SJSA1 (cell line): ENCODE data around the gene NNT. TPM values are rescaled to one million over a fixed set of nuclear protein-coding genes. Genes with fewer than 3 reads are reported as not detected.
"Not testable (repeated sequence)": the region's sequence is repeated elsewhere in the genome, so short reads cannot be mapped to it uniquely, and the experiment has no call there.

Source experiments
- DNase-seq, 2 experiments: peaks; one replicate each; pipeline ENCODE4 v3.0.0-alpha.2; 2015 to 2020; ENCODE audit warnings: low spot score in 2 of 2, low read depth in 1 of 2
- H3K27ac ChIP-seq: fragments of 250-450 bp; sonication (Bioruptor Pico); 2 replicates; pipeline ENCODE4 v1.5.1; 2020; ENCODE audit warnings: mild to moderate bottlenecking, moderate library complexity
- H3K27me3 ChIP-seq: fragments of 250-450 bp; sonication (Bioruptor Pico); replicated peaks from 2 replicates; pipeline ENCODE4 v1.5.1; 2020; ENCODE audit warnings: mild to moderate bottlenecking, moderate library complexity
- H3K36me3 ChIP-seq: fragments of 250-450 bp; sonication (Bioruptor Pico); 2 replicates; pipeline ENCODE4 v1.5.1; 2020; ENCODE audit warnings: mild to moderate bottlenecking
- H3K4me1 ChIP-seq: fragments of 250-450 bp; sonication (Bioruptor Pico); replicated peaks from 2 replicates; pipeline ENCODE4 v1.6.1; 2021; ENCODE audit warnings: mild to moderate bottlenecking
- H3K4me3 ChIP-seq: fragments of 250-450 bp; sonication (Bioruptor Pico); 2 replicates; pipeline ENCODE4 v1.5.1; 2020; ENCODE audit warnings: mild to moderate bottlenecking
- H3K9me3 ChIP-seq: fragments of 250-450 bp; sonication (Bioruptor Pico); replicated peaks from 2 replicates; pipeline ENCODE4 v1.5.1; 2020; ENCODE audit warnings: mild to moderate bottlenecking
- total RNA-seq: library from RNA; depleted of rRNA; stranded (reverse); fragments of >200 nt; shearing (Covaris generic); gene quantifications from 2 replicates; pipeline ENCODE4 v1.2.3, GENCODE V29; 2014

The NNT gene
- total RNA-seq, 1 experiment from 2014 or later, result 97.4 TPM

GRCh38 chr5:43570450-43571158, 32.4 kb upstream of the NNT start:
- Histone ChIP-seq H3K9me3 (no peaks in the 10 kb centered on the region), H3K4me3 (no peak overlapping the region), H3K36me3 (no peaks in the 10 kb centered on the region), H3K27me3 (no peaks in the 10 kb centered on the region), H3K27ac (no peak overlapping the region), H3K4me1 (no peaks in the 10 kb centered on the region)
- DNase-seq, result no peak

- DNase-seq, result peak in 1 of 2 experiments; percentile 40
- H3K4me1 ChIP-seq, result no peaks in the 10 kb centered on the region
- H3K27ac ChIP-seq, result no peak overlapping the region; the same call in 1 of the 2 replicates
- H3K27me3 ChIP-seq, result no peaks in the 10 kb centered on the region
- no peaks in the 10 kb centered on the region for H3K9me3 ChIP-seq
- H3K36me3 ChIP-seq, result no peaks in the 10 kb centered on the region
- peak overlapping the region; percentile 19 for H3K4me3 ChIP-seq
Observed at GRCh38 chr5:43571237-43571636, 31.7 kb upstream of the NNT start.

GRCh38 chr5:43572357-43572756, 30.6 kb upstream of the NNT start:
- no peaks in the 10 kb centered on the region for H3K9me3 ChIP-seq
- no peaks in the 10 kb centered on the region for H3K36me3 ChIP-seq
- no peak overlapping the region for H3K27ac ChIP-seq
- no peak for DNase-seq
- H3K4me3 ChIP-seq, result no peak overlapping the region
- H3K4me1 ChIP-seq, result no peaks in the 10 kb centered on the region
- no peaks in the 10 kb centered on the region for H3K27me3 ChIP-seq

- H3K9me3 ChIP-seq, result no peaks in the 10 kb centered on the region
- no peaks in the 10 kb centered on the region for H3K4me1 ChIP-seq
- H3K27me3 ChIP-seq, result no peaks in the 10 kb centered on the region
- H3K4me3 ChIP-seq, result no peak overlapping the region
- H3K36me3 ChIP-seq, result no peaks in the 10 kb centered on the region
- H3K27ac ChIP-seq, result no peak overlapping the region
- no peak for DNase-seq
Observed at GRCh38 chr5:43573058-43573457, 29.9 kb upstream of the NNT start.

- H3K9me3 ChIP-seq, H3K4me3 ChIP-seq, H3K27me3 ChIP-seq, DNase-seq, H3K4me1 ChIP-seq, H3K27ac ChIP-seq, H3K36me3 ChIP-seq: not testable (repeated sequence)
Observed at GRCh38 chr5:43580402-43581210, 22.4 kb upstream of the NNT start.

GRCh38 chr5:43581398-43581797, 21.6 kb upstream of the NNT start:
- peaks cover 6% of the 10 kb centered on the region; the same call in 1 of the 2 replicates for H3K36me3 ChIP-seq
- H3K27me3 ChIP-seq, result no peaks in the 10 kb centered on the region
- H3K4me3 ChIP-seq, result no peak overlapping the region
- no peaks in the 10 kb centered on the region for H3K4me1 ChIP-seq
- H3K27ac ChIP-seq, result no peak overlapping the region
- no peak for DNase-seq
- no peaks in the 10 kb centered on the region for H3K9me3 ChIP-seq

GRCh38 chr5:43582082-43583005, 20.6 kb upstream of the NNT start:
- Histone ChIP-seq H3K36me3 (peaks cover 6% of the 10 kb centered on the region; the same call in 1 of the 2 replicates), H3K27me3 (no peaks in the 10 kb centered on the region), H3K9me3 (no peaks in the 10 kb centered on the region), H3K4me3 (no peak overlapping the region), H3K27ac (no peak overlapping the region), H3K4me1 (no peaks in the 10 kb centered on the region)
- no peak for DNase-seq

GRCh38 chr5:43583724-43584123, 19.3 kb upstream of the NNT start:
- H3K27me3 ChIP-seq, result no peaks in the 10 kb centered on the region
- H3K4me1 ChIP-seq, result no peaks in the 10 kb centered on the region
- H3K9me3 ChIP-seq, result no peaks in the 10 kb centered on the region
- H3K27ac ChIP-seq, result no peak overlapping the region
- peaks cover 6% of the 10 kb centered on the region; the same call in 1 of the 2 replicates for H3K36me3 ChIP-seq
- no peak overlapping the region for H3K4me3 ChIP-seq
- DNase-seq, result no peak

- H3K27me3 ChIP-seq, result no peaks in the 10 kb centered on the region
- no peaks in the 10 kb centered on the region for H3K9me3 ChIP-seq
- no peak overlapping the region for H3K27ac ChIP-seq
- H3K4me1 ChIP-seq, result no peaks in the 10 kb centered on the region
- H3K36me3 ChIP-seq, result peaks cover 6% of the 10 kb centered on the region; the same call in 1 of the 2 replicates
- DNase-seq, result no peak
- H3K4me3 ChIP-seq, result no peak overlapping the region
Observed at GRCh38 chr5:43584166-43584699, 18.7 kb upstream of the NNT start.

GRCh38 chr5:43588842-43589241, 14.1 kb upstream of the NNT start:
- Histone ChIP-seq H3K27ac (no peak overlapping the region), H3K36me3 (no peaks in the 10 kb centered on the region), H3K4me1 (no peaks in the 10 kb centered on the region), H3K9me3 (no peaks in the 10 kb centered on the region), H3K27me3 (no peaks in the 10 kb centered on the region), H3K4me3 (no peak overlapping the region)
- DNase-seq, result no peak

- no peaks in the 10 kb centered on the region for H3K36me3 ChIP-seq
- DNase-seq, result no peak
- no peaks in the 10 kb centered on the region for H3K9me3 ChIP-seq
- no peaks in the 10 kb centered on the region for H3K4me1 ChIP-seq
- H3K27me3 ChIP-seq, result no peaks in the 10 kb centered on the region
- H3K4me3 ChIP-seq, result no peak overlapping the region
- no peak overlapping the region for H3K27ac ChIP-seq
Observed at GRCh38 chr5:43589310-43589709, 13.7 kb upstream of the NNT start.

GRCh38 chr5:43590700-43591099, 12.3 kb upstream of the NNT start:
- Histone ChIP-seq H3K36me3 (no peaks in the 10 kb centered on the region), H3K4me1 (no peaks in the 10 kb centered on the region), H3K27me3 (no peaks in the 10 kb centered on the region), H3K9me3 (no peaks in the 10 kb centered on the region), H3K4me3 (no peak overlapping the region), H3K27ac (no peak overlapping the region)
- no peak for DNase-seq

GRCh38 chr5:43592363-43592762, 10.6 kb upstream of the NNT start:
- no peaks in the 10 kb centered on the region for H3K27me3 ChIP-seq
- no peak overlapping the region for H3K4me3 ChIP-seq
- no peaks in the 10 kb centered on the region for H3K36me3 ChIP-seq
- H3K4me1 ChIP-seq, result no peaks in the 10 kb centered on the region
- H3K27ac ChIP-seq, result no peak overlapping the region
- no peaks in the 10 kb centered on the region for H3K9me3 ChIP-seq
- no peak for DNase-seq
